ENCODE results near the gene CTNNA2.

CTNNA2 gene

DNA sequence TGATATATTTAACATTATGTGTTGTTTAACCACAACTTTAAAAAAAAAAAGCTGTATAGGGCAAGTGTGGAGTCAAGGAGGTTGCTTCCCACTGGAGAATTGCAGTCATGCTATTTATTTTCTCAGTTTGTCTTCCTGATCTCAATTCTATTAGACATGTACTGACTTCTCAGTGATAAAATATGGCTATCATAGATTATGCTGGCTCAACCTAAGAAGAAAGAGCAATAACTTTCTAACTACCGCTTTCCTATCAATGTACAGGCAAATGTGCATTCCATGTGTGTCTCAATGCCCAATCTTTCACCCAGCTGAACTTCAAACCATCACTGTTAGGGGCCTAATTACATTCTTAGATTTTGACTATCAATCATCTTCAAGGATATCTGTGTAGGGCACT is 201.4 kb downstream of the CTNNA2 start:
- no peak for DNase-seq

GRCh38 chr2:79715338-79715737 is 202.5 kb downstream of the CTNNA2 start:
- no peak for DNase-seq

GRCh38 chr2:79716266-79716665 is 203.4 kb downstream of the CTNNA2 start:
- DNase-seq, result no peak

- DNase-seq, result no peak
Observed at GRCh38 chr2:79717364-79718007, 204.6 kb downstream of the CTNNA2 start.

DNA sequence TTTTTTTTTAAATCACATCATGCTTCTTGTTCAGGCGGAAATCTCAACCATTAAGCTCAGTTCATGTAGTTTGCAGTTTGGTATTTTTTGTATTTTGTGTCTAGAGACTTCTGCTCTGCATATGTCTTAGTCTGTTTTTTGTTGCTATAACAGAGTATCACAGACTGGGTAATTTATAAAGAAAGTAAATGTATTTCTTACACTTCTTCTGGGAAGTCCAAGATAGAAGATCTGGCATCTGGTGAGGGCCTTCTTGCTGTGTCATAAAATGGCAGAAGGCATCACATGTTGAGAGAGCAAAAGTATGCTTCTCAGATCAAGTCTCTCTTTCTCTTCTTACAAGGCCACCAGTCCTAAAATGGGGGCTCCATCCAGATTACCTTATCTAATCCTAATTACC is 208.2 kb downstream of the CTNNA2 start:
- no peak for DNase-seq

DNA sequence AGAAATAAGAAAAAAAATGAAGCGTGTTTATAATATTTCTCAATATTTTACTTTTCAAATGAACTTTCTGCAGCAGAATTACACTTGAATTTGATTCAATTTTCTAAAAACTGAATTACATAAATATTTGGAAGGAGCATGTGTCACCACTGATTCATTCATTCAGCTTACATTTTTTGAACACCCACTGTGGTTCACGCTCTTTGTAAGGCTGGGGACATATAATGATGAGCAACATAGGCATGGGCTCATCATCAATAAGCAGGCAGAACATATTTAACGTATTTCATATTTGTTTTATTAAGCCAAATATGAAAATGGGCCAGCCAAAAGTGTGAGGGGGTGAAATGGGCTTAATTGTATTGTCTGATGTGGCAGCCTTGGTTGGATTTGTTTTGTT is 209.1 kb downstream of the CTNNA2 start:
- no peak for DNase-seq

- no peak for DNase-seq
Observed at GRCh38 chr2:79723830-79724229, 211.0 kb downstream of the CTNNA2 start.

DNA sequence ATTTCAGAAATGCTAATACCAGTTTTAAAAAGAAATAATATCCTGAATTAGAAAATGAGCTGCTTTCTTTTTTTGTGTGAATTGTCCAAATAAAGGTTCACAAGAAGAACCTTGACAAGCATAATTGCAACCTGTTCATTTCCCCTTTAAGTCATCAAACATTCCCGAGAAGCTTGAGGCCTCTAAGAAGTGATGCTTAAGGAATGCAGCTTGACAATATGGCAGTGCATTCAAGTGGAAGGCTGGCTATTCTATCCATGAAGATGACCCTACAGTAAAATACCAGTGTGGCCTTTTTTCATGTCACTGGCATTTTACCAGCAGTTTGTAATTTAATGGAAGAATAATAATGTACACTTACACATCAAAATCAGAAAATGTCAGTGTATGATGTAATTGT is 216.7 kb downstream of the CTNNA2 start:
- DNase-seq, result no peak

GRCh38 chr2:79734518-79734917 is 221.7 kb downstream of the CTNNA2 start:
- no peak for DNase-seq

DNA sequence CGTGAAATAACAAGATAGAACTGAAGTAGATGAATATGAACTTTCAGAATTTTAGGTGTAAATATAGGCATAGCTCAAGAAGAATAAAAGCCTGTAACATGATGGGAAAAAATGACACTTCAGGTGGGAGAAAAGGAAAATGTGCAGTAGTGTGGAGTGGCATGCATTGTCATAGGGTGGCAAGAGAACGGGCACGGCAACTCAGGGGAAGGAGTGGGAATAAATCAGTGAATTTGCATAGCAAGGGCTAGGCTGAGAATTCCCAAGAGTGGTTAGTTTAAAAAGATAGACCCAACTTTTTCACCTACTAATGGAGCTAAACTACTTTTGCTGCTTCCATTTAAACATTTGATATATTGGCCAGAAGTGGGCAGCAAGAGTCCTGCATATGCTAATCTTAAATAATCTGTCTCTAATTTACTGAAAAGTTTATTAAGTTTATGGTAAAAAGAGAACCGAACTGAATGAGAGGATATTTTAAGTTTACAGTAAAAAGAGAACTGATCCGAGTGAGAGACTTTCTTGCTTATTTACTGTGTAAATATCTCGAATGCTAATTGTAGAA is 228.1 kb downstream of the CTNNA2 start:
- no peak for DNase-seq

DNA sequence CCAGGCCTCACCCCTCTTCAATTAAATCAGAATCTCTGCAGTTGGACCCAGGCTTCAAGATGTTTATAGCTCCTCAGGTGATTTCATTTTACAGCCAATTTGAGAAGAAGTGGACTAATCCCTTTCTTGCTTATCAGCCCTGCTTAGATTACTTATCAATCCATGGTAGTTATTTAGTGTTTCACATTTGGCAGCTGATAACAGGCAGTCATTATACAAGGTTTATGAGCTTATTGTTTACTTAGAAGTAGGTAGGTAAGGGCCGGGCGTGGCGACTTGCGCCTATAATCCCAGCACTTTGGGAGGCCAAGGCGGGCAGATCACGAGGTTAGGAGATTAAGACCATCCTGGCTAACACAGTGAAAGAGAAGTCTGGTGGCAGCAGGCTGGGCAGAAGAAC is 237.5 kb downstream of the CTNNA2 start:
- DNase-seq, result no peak

- DNase-seq, result no peak
Observed at GRCh38 chr2:79757526-79757925, 244.7 kb downstream of the CTNNA2 start.

- DNase-seq, result no peak
Observed at GRCh38 chr2:79758042-79758441, 245.2 kb downstream of the CTNNA2 start.

DNA sequence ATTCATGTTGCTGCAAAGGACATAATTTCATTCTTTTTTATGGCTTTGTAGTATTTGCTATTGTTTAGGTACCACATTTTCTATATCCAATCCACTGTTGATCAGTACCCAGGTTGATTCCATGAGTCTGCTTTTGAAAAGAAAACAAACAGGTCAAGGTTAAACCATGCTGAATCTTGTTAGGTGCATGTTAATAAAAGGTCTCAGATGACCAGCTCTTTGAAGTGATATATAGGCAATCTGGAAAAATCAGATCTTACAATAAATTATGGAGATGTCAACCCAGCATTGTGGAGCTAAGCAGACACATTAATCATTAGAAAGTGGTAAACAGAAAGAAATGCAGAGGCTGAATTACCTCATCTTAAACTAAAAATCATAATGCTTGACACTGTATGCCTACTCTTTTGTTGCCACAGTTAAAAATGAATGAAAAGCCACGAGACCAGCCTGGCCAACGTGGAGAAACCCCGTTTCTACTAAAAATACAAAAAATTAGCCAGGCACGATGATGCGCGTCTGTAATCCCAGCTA is 246.0 kb downstream of the CTNNA2 start:
- no peak for DNase-seq

DNA sequence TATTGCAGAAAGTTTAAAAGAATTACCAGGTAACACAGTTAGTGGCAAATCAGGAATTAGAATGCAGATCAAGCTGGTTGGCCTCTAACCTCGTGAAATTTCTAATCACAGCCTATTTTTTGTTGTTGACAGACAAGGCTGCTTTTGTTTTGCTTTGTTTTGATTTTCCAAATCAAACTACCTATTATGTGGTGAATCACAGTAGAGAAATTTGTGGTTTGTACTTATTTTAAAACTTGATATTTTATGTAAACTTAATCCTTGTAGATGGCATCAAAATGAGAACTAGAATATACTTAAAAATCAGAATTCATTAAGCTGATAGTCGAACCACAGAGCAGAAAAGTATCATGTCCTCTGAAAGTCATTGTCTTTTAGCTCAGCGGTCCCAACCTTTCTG is 258.1 kb downstream of the CTNNA2 start:
- DNase-seq, result no peak

- no peak for DNase-seq
Observed at GRCh38 chr2:79771493-79771892, 258.6 kb downstream of the CTNNA2 start.

DNA sequence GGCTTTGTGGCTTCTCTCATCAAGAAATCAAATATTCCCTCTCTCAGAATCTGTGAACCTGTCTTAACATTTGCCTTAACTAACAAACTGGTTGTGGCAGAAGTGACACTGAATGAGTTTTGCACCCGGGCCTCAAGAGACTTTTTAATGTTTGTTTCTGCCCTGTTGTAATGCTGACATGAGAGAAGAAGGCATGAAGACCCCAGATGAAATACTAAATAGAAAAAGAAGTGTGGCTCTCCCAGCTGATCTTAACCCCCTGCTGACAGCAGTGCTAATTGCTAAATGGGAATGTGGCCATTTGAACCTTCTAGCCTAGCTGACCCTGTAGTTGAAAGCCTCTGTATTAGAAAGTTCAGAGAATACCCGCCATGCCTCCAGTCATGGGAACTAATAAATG is 261.2 kb downstream of the CTNNA2 start:
- DNase-seq, result no peak

GRCh38 chr2:79776461-79776860 is 263.6 kb downstream of the CTNNA2 start:
- no peak for DNase-seq

- DNase-seq, result no peak
Observed at GRCh38 chr2:79780781-79781180, 267.9 kb downstream of the CTNNA2 start.

DNA sequence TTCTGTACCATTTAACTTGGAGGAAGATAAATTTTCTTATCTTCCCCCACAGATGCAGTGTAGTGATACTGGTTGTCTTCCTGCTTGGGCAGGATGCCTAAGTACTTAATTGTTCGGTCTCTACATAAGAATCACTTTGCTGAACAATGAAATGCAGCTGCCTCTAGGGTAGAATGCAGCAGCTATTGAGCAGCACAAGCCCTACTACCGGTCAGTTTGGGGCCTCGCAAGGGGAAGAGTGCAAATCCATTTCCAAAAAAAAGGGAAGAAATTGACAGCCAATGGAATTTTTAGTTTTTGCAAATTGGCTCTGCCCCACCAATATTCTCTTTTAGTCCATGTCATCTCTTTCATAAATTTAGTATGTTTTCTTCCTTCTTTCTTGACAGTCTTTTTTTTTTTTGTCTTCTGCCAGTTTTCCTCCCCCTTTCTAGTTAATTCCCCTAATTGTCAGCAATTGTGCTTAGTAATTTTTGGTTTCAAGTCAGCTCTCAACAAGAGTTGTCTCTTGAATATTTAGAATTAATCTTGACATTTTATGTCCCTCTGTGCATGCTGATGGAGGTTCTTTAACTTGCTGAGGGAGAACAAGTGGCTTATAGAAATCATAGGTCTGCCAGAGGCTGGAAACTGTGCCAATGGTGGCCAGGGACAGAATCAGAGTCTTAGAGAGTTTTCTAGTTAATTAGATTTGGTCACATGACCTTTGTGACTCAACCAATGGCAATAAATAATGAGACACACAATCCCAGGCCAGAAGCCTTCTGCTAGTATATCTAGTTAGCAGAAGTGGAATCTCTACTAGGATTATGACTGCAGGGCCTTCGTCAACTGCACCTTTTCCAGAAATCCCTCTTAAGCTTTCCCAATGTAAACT is 270.0 kb downstream of the CTNNA2 start:
- DNase-seq, result no peak

- DNase-seq, result no peak
Observed at GRCh38 chr2:79788952-79789651, 276.3 kb downstream of the CTNNA2 start.

GRCh38 chr2:79789811-79790210 is 277.0 kb downstream of the CTNNA2 start:
- DNase-seq, result no peak

DNA sequence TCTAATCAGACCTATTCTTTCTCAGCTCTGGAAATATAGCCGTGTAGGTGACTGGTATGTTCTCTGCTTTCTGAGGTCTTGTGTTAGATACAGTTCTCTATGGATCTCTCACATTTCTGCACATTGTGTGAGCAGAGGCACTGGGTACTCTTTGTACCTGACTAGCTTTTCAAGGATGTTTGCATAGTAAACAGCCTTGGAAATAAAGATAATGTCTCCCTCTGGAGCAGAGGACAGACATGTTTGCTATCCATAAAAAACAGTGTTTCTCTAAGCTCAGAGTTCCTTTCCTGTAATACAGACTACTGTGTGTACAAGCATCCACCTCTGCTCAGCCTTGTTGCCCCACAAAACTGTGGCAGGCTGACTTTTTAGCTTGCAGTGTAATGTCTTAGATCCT is 279.2 kb downstream of the CTNNA2 start:
- no peak for DNase-seq
